Measurements from ENCODE around the gene SARS1. TPM values are rescaled to one million over a fixed set of nuclear protein-coding genes. Genes with fewer than 3 reads are reported as not detected.

SARS1 gene
- polyA plus RNA-seq, 1 of the 3 experiments (the other 2 are of a cell fraction), result 98.3 TPM

DNA sequence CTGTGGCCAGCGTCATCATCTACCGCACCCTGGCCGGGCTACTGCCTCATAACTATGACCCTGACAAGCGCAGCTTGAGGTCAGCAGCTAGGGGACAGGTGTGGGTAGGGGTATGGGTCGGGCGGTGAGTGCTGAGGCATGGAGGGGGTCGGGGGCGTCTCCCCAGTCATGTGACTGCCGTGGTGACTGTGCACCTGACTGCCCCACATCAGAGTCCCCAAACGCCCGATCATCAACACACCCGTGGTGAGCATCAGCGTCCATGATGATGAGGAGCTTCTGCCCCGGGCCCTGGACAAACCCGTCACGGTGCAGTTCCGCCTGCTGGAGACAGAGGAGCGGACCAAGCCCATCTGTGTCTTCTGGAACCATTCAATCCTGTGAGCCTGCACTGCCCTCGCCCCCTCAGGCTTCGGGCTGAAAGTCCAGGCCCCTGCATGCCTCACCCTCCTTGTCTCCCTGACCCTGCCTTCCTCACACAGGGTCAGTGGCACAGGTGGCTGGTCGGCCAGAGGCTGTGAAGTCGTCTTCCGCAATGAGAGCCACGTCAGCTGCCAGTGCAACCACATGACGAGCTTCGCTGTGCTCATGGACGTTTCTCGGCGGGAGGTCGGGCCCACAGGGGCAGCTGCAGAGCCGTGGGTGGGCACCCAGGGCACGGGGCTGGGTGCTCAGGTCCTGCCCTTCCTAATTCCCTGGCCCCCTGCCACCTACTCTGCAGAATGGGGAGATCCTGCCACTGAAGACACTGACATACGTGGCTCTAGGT, 55.7 kb downstream of the SARS1 start:
- Histone ChIP-seq H3K9ac (no peak overlapping the region), H3F3A (replicated peaks; ENCODE audit: insufficient read depth) (no peaks in the 10 kb centered on the region), H3K27ac (ENCODE audit: low read depth in 2 of 2, low read length in 1 of 2) (no peak overlapping the region), H3K36me3 (replicated peaks in 1 of 2; ENCODE audit: control insufficient read depth in 1 of 2, insufficient read depth in 2 of 2, low read length in 1 of 2) (no peaks in the 10 kb centered on the region), H2AFZ (ENCODE audit: low read depth) (no peak overlapping the region), H3K4me3 (ENCODE audit: low read depth in 2 of 2, low read length in 1 of 2) (no peak overlapping the region), H4K20me1 (ENCODE audit: insufficient read depth) (no peaks in the 10 kb centered on the region), H3K79me2 (ENCODE audit: insufficient read depth) (no peaks in the 10 kb centered on the region), H3K27me3 (ENCODE audit: insufficient read depth) (no peaks in the 10 kb centered on the region), H3K9me2 (no peaks in the 10 kb centered on the region), H3K4me2 (no peak overlapping the region), H3K9me3 (no peaks in the 10 kb centered on the region), H3K4me1 (ENCODE audit: control insufficient read depth in 1 of 2, insufficient read depth in 2 of 2, low read depth in 1 of 2, low read length in 1 of 2) (peaks cover 0 to 2% of the 10 kb centered on the region in 2 experiments; a peak in 1 of 4 replicates)
- DNase-seq, result no peak
- TF ChIP-seq JUND (IDR thresholded peaks at IDR 0.05) (no peak), SIN3A (IDR thresholded peaks at IDR 0.05; ENCODE audit: borderline replicate concordance, low read depth, low read length) (no peak), FOXM1 (IDR thresholded peaks at IDR 0.05; ENCODE audit: low read depth) (no peak), CHD2 (IDR thresholded peaks at IDR 0.05; ENCODE audit: low read length, partially characterized antibody) (no peak), CTCF (IDR thresholded peaks at IDR 0.05) (no peak), IRF3 (IDR thresholded peaks at IDR 0.05; ENCODE audit: low read depth, low read length) (no peak), PBX3 (IDR thresholded peaks at IDR 0.05) (no peak), ELF1 (IDR thresholded peaks at IDR 0.05) (no peak), REST (IDR thresholded peaks at IDR 0.05; ENCODE audit: low read depth, low read length) (no peak), RFX5 (IDR thresholded peaks at IDR 0.05; ENCODE audit: low read length) (no peak), MEF2A (IDR thresholded peaks at IDR 0.05; ENCODE audit: borderline replicate concordance, low read depth) (no peak), TCF12 (IDR thresholded peaks at IDR 0.05) (no peak), FOXJ3 (CRISPR knock-in tag; IDR thresholded peaks at IDR 0.05) (no peak), RCOR1 (IDR thresholded peaks at IDR 0.05; ENCODE audit: low read length) (no peak), RAD21 (IDR thresholded peaks at IDR 0.05; ENCODE audit: low read length) (no peak), NFIC (IDR thresholded peaks at IDR 0.05; ENCODE audit: borderline replicate concordance) (no peak), USF2 (IDR thresholded peaks at IDR 0.05; ENCODE audit: borderline replicate concordance, low read depth, low read length) (no peak), EP300 (IDR thresholded peaks at IDR 0.05; ENCODE audit: borderline replicate concordance in 1 of 2, low read depth in 1 of 2, low read length in 1 of 2) (no peak)
- TF ChIP-seq, protein P1, sequence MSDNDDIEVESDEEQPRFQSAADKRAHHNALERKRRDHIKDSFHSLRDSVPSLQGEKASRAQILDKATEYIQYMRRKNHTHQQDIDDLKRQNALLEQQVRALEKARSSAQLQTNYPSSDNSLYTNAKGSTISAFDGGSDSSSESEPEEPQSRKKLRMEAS (IDR thresholded peaks at IDR 0.05; ENCODE audit: low read depth), result no peak
- ChIA-PET POLR2A (no interaction called here), CTCF (interaction anchor here (1.3 to 4.9 kb wide), 3 partner anchors 10 to 157 kb away, joined by 4 to 32 read pairs (median 5); partner anchors contain the start of gene SORT1)
- 90% methylated on average over 17 of the region's 33 CpGs for WGBS (ENCODE audit: low lambda C conversion rate)
